ENCODE measurements around the gene EFR3B. TPM values are rescaled to one million over a fixed set of nuclear protein-coding genes. Genes with fewer than 3 reads are reported as not detected.

The EFR3B gene
- total RNA-seq, 1 donor from 2014 or later = 2.4 TPM

DNA sequence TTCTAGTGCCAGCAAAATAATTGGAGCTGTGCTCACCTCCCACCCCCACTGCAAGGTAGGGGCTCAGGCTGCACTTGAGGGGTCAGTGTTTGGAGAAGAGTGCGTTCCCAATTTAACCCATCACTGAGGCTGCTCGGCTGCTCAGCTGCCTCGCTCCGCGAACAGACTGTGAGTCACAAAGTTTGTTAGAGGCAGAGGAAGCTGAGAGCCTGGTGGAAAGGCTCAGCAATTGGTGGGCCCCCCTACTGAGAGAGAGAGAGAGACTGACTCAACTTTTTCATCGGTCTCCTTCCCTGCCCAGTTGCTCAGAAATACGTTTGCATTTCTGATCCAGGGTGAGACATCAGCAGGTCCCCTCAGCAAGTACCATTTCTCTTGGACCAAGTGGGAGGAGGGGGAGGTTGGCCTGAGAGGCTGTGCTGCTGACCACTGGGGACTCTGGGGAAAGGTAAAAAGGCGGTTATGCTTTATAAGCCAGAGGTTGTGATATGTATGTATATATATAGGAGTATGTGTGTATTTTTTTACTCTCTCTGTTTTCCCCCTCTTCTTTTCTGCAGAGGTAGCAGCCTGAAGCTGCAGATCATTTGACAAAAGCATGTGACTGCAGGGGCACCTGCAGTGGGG is 1.5 kb downstream of the EFR3B start:
- Mint-ChIP-seq H3K4me3 (ENCODE audit: unreplicated experiment) (peak overlapping the region; percentile 87), H3K27me3 (ENCODE audit: low read depth) (peaks cover 1% of the 10 kb centered on the region), H3K36me3 (ENCODE audit: low read depth) (no peaks in the 10 kb centered on the region), H3K4me1 (ENCODE audit: low read depth) (peaks cover 21% of the 10 kb centered on the region), H3K27ac (ENCODE audit: unreplicated experiment) (peak overlapping the region; percentile 89), H3K9me3 (ENCODE audit: low read depth) (no peaks in the 10 kb centered on the region)
- DNase-seq (ENCODE audit: low spot score) = no peak
- TF ChIP-seq, protein P1, sequence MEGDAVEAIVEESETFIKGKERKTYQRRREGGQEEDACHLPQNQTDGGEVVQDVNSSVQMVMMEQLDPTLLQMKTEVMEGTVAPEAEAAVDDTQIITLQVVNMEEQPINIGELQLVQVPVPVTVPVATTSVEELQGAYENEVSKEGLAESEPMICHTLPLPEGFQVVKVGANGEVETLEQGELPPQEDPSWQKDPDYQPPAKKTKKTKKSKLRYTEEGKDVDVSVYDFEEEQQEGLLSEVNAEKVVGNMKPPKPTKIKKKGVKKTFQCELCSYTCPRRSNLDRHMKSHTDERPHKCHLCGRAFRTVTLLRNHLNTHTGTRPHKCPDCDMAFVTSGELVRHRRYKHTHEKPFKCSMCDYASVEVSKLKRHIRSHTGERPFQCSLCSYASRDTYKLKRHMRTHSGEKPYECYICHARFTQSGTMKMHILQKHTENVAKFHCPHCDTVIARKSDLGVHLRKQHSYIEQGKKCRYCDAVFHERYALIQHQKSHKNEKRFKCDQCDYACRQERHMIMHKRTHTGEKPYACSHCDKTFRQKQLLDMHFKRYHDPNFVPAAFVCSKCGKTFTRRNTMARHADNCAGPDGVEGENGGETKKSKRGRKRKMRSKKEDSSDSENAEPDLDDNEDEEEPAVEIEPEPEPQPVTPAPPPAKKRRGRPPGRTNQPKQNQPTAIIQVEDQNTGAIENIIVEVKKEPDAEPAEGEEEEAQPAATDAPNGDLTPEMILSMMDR (IDR thresholded peaks at IDR 0.05) = no peak

DNA sequence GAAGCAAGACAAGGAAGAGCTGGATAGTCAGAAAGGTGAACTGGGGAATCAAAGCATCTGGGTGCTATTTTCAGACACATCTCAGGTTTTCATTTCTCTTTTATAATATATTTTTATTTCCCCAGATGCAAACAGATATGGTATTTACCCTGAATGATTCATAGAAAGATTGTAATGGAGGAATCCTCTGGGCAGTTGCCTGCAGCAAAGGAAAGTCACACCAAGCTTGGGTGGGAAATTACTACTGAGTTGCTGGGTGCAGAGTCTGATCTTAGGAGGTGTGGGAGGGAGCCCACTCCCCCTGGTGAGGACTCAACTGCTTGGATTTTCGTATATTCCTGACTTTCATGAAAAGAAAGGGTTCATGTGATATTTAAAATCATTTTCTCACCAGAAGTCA is 2.1 kb downstream of the EFR3B start:
- no peak for DNase-seq (ENCODE audit: low spot score)
- Mint-ChIP-seq H3K27ac (ENCODE audit: unreplicated experiment) (no peak overlapping the region), H3K9me3 (ENCODE audit: low read depth) (no peaks in the 10 kb centered on the region), H3K27me3 (ENCODE audit: low read depth) (peaks cover 1% of the 10 kb centered on the region), H3K4me1 (ENCODE audit: low read depth) (peaks cover 21% of the 10 kb centered on the region), H3K4me3 (ENCODE audit: unreplicated experiment) (no peak overlapping the region), H3K36me3 (ENCODE audit: low read depth) (no peaks in the 10 kb centered on the region)
- TF ChIP-seq, protein P1 (IDR thresholded peaks at IDR 0.05) = no peak

DNA sequence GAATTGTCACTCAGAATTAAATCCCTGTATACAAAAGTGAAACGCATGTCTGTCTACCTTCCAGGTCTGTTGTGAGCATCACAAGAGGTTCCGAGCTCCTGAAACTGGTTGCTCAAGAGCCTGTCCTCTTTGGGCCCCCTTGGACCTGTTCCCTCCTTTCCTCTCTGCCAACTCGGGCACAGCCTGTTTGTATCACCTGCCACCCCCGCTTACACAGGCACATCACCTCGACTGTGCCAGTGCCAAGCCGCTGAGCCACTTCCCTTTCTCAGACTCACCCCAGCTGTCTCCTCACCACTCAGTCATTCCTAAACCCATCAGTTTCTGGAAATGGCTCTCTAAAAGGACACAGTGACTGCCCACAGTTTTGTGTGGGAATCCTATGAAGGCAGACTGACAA is 3.1 kb downstream of the EFR3B start:
- TF ChIP-seq, protein P1 (IDR thresholded peaks at IDR 0.05) = no peak
- peaks cover 4% of the 10 kb centered on the region for H3K27me3 Mint-ChIP-seq (ENCODE audit: low read depth)
- H3K4me3 Mint-ChIP-seq (ENCODE audit: unreplicated experiment) = no peak overlapping the region
- peaks cover 2% of the 10 kb centered on the region for H3K36me3 Mint-ChIP-seq (ENCODE audit: low read depth)
- no peaks in the 10 kb centered on the region for H3K9me3 Mint-ChIP-seq (ENCODE audit: low read depth)
- no peak overlapping the region for H3K27ac Mint-ChIP-seq (ENCODE audit: unreplicated experiment)
- H3K4me1 Mint-ChIP-seq (ENCODE audit: low read depth) = peaks cover 21% of the 10 kb centered on the region
- DNase-seq (ENCODE audit: low spot score) = no peak

DNA sequence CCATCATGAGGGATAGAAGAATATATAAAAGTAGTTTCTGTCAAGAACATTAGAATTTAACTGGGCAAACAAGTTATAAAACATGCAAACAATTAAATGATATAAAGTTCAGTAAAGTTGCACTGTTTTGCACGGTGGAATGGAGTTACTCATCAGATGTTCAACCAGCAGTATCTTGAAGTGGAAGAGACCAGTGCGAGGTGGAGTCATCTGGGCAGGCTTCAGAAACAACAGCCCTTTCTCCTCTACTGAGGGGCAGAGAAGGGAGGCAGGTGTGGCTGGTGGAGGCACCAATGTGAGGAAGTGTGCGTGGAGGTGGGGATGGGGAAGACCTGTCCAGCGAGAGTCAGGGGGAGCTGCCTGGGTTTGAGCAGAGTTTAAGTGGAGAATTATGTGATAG is 7.5 kb downstream of the EFR3B start:
- TF ChIP-seq, protein P1 (IDR thresholded peaks at IDR 0.05) = no peak
- Mint-ChIP-seq H3K36me3 (ENCODE audit: low read depth) (peaks cover 2% of the 10 kb centered on the region), H3K27ac (ENCODE audit: unreplicated experiment) (no peak overlapping the region), H3K9me3 (ENCODE audit: low read depth) (no peaks in the 10 kb centered on the region), H3K4me1 (ENCODE audit: low read depth) (no peaks in the 10 kb centered on the region), H3K27me3 (ENCODE audit: low read depth) (peaks cover 2% of the 10 kb centered on the region), H3K4me3 (ENCODE audit: unreplicated experiment) (no peak overlapping the region)
- DNase-seq (ENCODE audit: low spot score) = no peak

DNA sequence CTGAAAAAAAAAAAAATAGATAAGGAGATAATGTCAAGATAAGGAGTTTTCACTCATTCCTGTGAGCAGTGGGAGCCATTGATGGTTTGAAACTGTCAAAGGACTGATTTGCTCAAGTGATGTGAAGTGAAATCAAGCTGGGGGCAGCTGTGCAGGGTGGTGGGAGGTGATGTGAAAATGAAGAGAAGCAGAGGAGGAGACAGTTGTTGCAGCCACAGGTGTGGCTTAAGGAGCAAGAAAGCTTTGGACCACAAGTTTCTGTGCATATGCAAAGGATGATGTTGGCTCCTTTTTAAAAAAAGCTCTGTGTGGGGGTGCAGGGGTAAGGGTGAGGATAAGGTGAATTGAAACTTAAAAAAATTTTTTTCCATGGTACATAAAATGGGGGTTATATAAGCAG is 8.3 kb downstream of the EFR3B start:
- H3K9me3 Mint-ChIP-seq (ENCODE audit: low read depth) = no peaks in the 10 kb centered on the region
- no peaks in the 10 kb centered on the region for H3K4me1 Mint-ChIP-seq (ENCODE audit: low read depth)
- peaks cover 2% of the 10 kb centered on the region for H3K36me3 Mint-ChIP-seq (ENCODE audit: low read depth)
- H3K27me3 Mint-ChIP-seq (ENCODE audit: low read depth) = peaks cover 2% of the 10 kb centered on the region
- H3K27ac Mint-ChIP-seq (ENCODE audit: unreplicated experiment) = no peak overlapping the region
- TF ChIP-seq, protein P1 (IDR thresholded peaks at IDR 0.05) = no peak
- H3K4me3 Mint-ChIP-seq (ENCODE audit: unreplicated experiment) = no peak overlapping the region
- DNase-seq (ENCODE audit: low spot score) = no peak

Measured in chondrocyte (in vitro differentiated cells).